Esophagus muscularis mucosa (tissue), 4 donors: ENCODE measurements around the gene PPP4R2. TPM values are rescaled to one million over a fixed set of nuclear protein-coding genes. Genes with fewer than 3 reads are reported as not detected.
A peak's percentile ranks its signal among the peaks of the same experiment; 100 is the strongest.
"Not testable (repeated sequence)": the region's sequence is repeated elsewhere in the genome, so short reads cannot be mapped to it uniquely, and the experiment has no call there.

ENCODE experiments used
- DNase-seq: peaks from one replicate; pipeline ENCODE4 v3.0.0-alpha.2; 2017; ENCODE audit errors: extremely low spot score
- H3K27ac ChIP-seq, 4 donors: fragments of 200-600 bp; sonication (generic); replicated peaks in 1 of 4; 1 replicate in 3 of 4; 2 replicates in 1 of 4; pipeline ENCODE4 v1.5.1; 2016 to 2019; ENCODE audit warnings: mild to moderate bottlenecking in 1 of 4
- H3K27me3 ChIP-seq, 4 donors: fragments of 200-600 bp; sonication (generic); one replicate each; pipeline versions ENCODE4 v1.5.1 to v1.6.0; 2016 to 2019
- H3K36me3 ChIP-seq, 4 donors: fragments of 200-600 bp; sonication (generic); one replicate each; pipeline ENCODE4 v1.5.1; 2016 to 2019
- H3K4me1 ChIP-seq, 4 donors: fragments of 200-600 bp; sonication (generic); one replicate each; pipeline ENCODE4 v1.5.1; 2016 to 2019
- H3K4me3 ChIP-seq, 4 donors: fragments of 200-600 bp; sonication (generic); 1 replicate in 2 of 4; 2 replicates in 2 of 4; pipeline ENCODE4 v1.5.1; 2016 to 2019; ENCODE audit warnings: mild to moderate bottlenecking in 4 of 4, moderate library complexity in 1 of 4
- H3K9me3 ChIP-seq, 4 donors: fragments of 200-600 bp; sonication (generic); 1 replicate in 3 of 4; 2 replicates in 1 of 4; pipeline ENCODE4 v1.5.1; 2016 to 2019
- EP300 ChIP-seq: sonication (generic); formaldehyde crosslinking; IDR thresholded peaks from one replicate; pipeline ENCODE4 v1.6.1; 2017; ENCODE audit warnings: antibody characterized with exemption
- POLR2A ChIP-seq: fragments of 450-650 bp; IDR thresholded peaks from one replicate; pipeline ENCODE4 v1.6.1; 2017; ENCODE audit warnings: antibody characterized with exemption, moderate library complexity, mild to moderate bottlenecking, low read depth
- POLR2AphosphoS5 ChIP-seq, 2 donors: sonication (generic); formaldehyde crosslinking; IDR thresholded peaks; one replicate each; pipeline ENCODE4 v1.6.1; 2017; ENCODE audit warnings: antibody characterized with exemption in 2 of 2
- WGBS: methylation state at CpG from one replicate; pipeline ENCODE4 v1.1.5; 2018; 5-methylcytosine and 5-hydroxymethylcytosine counted together
- intact Hi-C: fragments of 100-400 bp; cut with DNase I; formaldehyde crosslinking; loops from one replicate; pipeline ENCODE4 v1.15.1; 2023
- total RNA-seq, 4 donors: library from RNA; depleted of rRNA; stranded (reverse); fragments of >200 nt; gene quantifications; one replicate each; pipeline versions ENCODE4 v1.1.0 to v1.2.1, GENCODE V29; 2016
- TF ChIP-seq, protein P1 (sequence below), 3 experiments: fragments of 200-600 bp in 2 of 3; fragments of 450-650 bp in 1 of 3; sonication (generic) in 2 of 3; IDR thresholded peaks; one replicate each; pipeline ENCODE4 v1.5.1; 2017 to 2019; ENCODE audit warnings: antibody characterized with exemption in 3 of 3, mild to moderate bottlenecking in 2 of 3, moderate library complexity in 1 of 3

The PPP4R2 gene
- total RNA-seq, 4 donors from 2014 or later: 24.6 to 60.6 (median 33.9) TPM

- Histone ChIP-seq H3K9me3 (no peaks in the 10 kb centered on the region), H3K4me3 (peak overlapping the region; percentile 74 to 94 (median 91)), H3K4me1 (peaks cover 34 to 41% (median 39%) of the 10 kb centered on the region in 4 donors), H3K27me3 (no peaks in the 10 kb centered on the region), H3K27ac (peak overlapping the region; percentile 97 to 99 (median 98)), H3K36me3 (peaks cover 0 to 8% (median 0%) of the 10 kb centered on the region in 4 donors)
- no peak for DNase-seq
- TF ChIP-seq EP300: no peak
- no peak for TF ChIP-seq POLR2AphosphoS5 (IDR thresholded peaks at IDR 0.05)
- TF ChIP-seq, protein P1, sequence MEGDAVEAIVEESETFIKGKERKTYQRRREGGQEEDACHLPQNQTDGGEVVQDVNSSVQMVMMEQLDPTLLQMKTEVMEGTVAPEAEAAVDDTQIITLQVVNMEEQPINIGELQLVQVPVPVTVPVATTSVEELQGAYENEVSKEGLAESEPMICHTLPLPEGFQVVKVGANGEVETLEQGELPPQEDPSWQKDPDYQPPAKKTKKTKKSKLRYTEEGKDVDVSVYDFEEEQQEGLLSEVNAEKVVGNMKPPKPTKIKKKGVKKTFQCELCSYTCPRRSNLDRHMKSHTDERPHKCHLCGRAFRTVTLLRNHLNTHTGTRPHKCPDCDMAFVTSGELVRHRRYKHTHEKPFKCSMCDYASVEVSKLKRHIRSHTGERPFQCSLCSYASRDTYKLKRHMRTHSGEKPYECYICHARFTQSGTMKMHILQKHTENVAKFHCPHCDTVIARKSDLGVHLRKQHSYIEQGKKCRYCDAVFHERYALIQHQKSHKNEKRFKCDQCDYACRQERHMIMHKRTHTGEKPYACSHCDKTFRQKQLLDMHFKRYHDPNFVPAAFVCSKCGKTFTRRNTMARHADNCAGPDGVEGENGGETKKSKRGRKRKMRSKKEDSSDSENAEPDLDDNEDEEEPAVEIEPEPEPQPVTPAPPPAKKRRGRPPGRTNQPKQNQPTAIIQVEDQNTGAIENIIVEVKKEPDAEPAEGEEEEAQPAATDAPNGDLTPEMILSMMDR (IDR thresholded peaks at IDR 0.05): no peak
- no peak for TF ChIP-seq POLR2A
- intact Hi-C loops: loop anchor here (5.0 kb wide), 2 partner anchors 46 to 59 kb away; no protein-coding TSS in a partner anchor
- WGBS: 81% methylated on average over 14 of the region's 20 CpGs
Observed at GRCh38 chr3:72996121-72996472, 514 bp upstream of the PPP4R2 start.

DNA sequence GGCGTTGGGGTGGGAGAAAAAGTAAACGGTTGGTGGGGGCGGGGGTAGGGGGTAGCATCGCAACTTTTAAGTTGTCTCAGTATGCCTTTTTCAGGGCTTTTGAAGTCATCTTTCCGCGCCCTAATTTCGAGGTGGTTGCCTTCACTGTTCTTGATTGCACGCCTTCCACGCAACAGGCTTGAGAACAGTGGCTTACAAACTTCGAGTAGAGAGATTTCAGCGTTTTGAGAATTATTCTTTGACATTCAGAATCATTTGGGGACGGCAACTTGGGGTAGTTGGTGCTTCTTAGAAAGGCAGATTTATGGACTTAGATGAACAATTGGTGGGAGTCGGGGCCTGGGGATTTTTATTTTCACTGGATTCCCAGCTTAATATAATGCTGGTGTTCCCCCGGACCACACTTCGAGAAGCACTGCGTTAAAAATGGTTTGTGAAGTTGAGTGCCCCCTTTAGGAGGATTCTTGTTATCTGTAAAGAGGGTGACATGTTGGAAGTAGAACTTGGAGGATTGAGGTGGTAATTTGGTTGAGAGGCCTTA, 880 bp downstream of the PPP4R2 start:
- Histone ChIP-seq H3K4me1 (peaks cover 46 to 55% (median 51%) of the 10 kb centered on the region in 4 donors), H3K36me3 (peaks cover 0 to 8% (median 4%) of the 10 kb centered on the region in 4 donors), H3K4me3 (peak overlapping the region; percentile 74 to 94 (median 91)), H3K9me3 (no peaks in the 10 kb centered on the region), H3K27me3 (no peaks in the 10 kb centered on the region), H3K27ac (peak overlapping the region; percentile 97 to 99 (median 98))
- intact Hi-C loops: loop anchor here (5.0 kb wide), 2 partner anchors 45 to 60 kb away; no protein-coding TSS in a partner anchor
- DNase-seq: no peak
- WGBS: 0% methylated on average over 16 of the region's 16 CpGs
- TF ChIP-seq, protein P1 (IDR thresholded peaks at IDR 0.05): peak; percentile 36 to 53 (median 41)
- no peak for TF ChIP-seq POLR2AphosphoS5 (IDR thresholded peaks at IDR 0.05)

DNA sequence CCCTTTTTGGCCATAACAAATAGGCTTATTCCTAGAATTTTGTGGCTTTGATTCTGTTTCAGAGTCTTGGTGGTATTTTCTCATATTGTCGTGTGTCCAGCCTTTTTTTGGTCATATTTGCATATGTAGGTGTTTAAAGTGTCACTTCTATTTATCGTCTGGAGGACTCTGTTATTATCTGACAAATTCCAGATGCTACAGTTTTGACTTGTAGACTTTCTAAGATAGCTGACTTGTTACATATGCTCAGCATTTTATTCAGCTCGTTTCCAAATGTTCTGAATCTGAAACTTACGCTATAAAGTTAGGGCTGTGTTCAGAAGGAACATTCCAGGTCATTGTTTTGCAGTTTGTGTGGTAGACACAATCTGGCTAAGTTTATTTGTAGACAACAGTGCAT, 1.9 kb downstream of the PPP4R2 start:
- intact Hi-C loops: loop anchor here (5.0 kb wide), 2 partner anchors 44 to 61 kb away; no protein-coding TSS in a partner anchor
- Histone ChIP-seq H3K27me3 (no peaks in the 10 kb centered on the region), H3K9me3 (no peaks in the 10 kb centered on the region), H3K27ac (peak overlapping the region in 3 of 4 donors; percentile 9 to 99 (median 19)), H3K4me1 (peaks cover 54 to 65% (median 61%) of the 10 kb centered on the region in 4 donors), H3K36me3 (peaks cover 0 to 8% (median 4%) of the 10 kb centered on the region in 4 donors), H3K4me3 (peak overlapping the region; percentile 74 to 94 (median 91))
- DNase-seq: no peak
- 21% methylated on average over 4 of the region's 4 CpGs for WGBS
- no peak for TF ChIP-seq EP300
- TF ChIP-seq, protein P1 (IDR thresholded peaks at IDR 0.05): no peak
- no peak for TF ChIP-seq POLR2A
- TF ChIP-seq POLR2AphosphoS5 (IDR thresholded peaks at IDR 0.05): no peak

DNA sequence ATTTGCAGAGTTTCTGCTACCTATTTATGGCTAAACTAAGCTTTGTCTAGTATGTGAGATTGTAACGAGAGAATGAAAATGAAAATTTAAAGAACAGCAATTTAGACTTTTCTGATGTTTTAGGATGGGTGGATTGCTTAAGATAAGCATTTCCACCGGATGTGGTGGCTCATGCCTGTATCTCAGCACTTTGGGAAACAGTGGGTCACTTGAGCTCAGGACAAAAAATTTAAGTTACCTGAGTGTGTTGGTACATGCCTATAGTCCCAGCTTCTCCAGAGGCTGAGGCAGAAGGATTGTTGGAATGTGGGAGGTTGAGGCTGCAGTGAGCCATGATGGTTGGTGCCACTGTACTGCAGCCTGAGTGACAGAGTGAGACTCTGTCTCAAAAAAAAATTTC, 3.3 kb downstream of the PPP4R2 start:
- Histone ChIP-seq H3K4me3 (peak overlapping the region; percentile 74 to 94 (median 91)), H3K4me1 (peaks cover 61 to 76% (median 72%) of the 10 kb centered on the region in 4 donors), H3K27ac (no peak overlapping the region), H3K9me3 (no peaks in the 10 kb centered on the region), H3K27me3 (no peaks in the 10 kb centered on the region), H3K36me3 (peaks cover 0 to 8% (median 4%) of the 10 kb centered on the region in 4 donors)
- intact Hi-C loops: loop anchor here (5.0 kb wide), 2 partner anchors 42 to 63 kb away; no protein-coding TSS in a partner anchor
- no peak for DNase-seq
- TF ChIP-seq POLR2AphosphoS5 (IDR thresholded peaks at IDR 0.05): no peak
- no peak for TF ChIP-seq POLR2A
- TF ChIP-seq, protein P1 (IDR thresholded peaks at IDR 0.05): no peak
- TF ChIP-seq EP300: no peak
- 49% methylated on average over 2 of the region's 2 CpGs for WGBS

DNA sequence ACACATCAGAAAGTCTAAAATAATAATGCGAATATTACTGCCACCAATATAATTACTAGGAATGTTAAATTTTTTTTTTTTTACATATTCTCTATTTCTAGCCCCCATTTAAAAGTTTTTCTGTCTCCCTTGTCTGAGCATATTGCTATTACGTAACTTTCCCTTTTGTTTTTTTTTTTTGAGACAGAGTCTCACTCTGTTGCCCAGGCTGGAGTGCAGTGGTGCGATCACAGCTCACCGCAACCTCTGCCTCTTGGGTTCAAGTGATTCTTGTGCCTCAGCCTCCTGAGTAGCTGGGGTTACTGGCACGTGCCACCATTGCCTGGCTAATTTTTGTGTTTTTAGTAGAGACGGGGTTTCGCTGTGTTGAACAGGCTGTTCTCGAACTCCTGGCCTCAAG, 6.4 kb downstream of the PPP4R2 start:
- Histone ChIP-seq H3K36me3 (peaks cover 0 to 29% (median 14%) of the 10 kb centered on the region in 4 donors), H3K4me1 (peaks cover 59 to 75% (median 73%) of the 10 kb centered on the region in 4 donors)
- WGBS: 70% methylated on average over 8 of the region's 8 CpGs
- H3K4me3 ChIP-seq, H3K27ac ChIP-seq, DNase-seq, H3K27me3 ChIP-seq, H3K9me3 ChIP-seq, intact Hi-C loops: not testable (repeated sequence)
